HG03025 (cell line): ENCODE results near the gene KMT2B.

Experiments
- ATAC-seq: cut with Tn5 transposase; IDR thresholded peaks from one replicate; pipeline ENCODE4 v1.9.1; 2021; ENCODE audit warnings: mild to moderate bottlenecking, moderate library complexity; ENCODE audit not compliant: unreplicated experiment, low FRiP score

The KMT2B gene

DNA sequence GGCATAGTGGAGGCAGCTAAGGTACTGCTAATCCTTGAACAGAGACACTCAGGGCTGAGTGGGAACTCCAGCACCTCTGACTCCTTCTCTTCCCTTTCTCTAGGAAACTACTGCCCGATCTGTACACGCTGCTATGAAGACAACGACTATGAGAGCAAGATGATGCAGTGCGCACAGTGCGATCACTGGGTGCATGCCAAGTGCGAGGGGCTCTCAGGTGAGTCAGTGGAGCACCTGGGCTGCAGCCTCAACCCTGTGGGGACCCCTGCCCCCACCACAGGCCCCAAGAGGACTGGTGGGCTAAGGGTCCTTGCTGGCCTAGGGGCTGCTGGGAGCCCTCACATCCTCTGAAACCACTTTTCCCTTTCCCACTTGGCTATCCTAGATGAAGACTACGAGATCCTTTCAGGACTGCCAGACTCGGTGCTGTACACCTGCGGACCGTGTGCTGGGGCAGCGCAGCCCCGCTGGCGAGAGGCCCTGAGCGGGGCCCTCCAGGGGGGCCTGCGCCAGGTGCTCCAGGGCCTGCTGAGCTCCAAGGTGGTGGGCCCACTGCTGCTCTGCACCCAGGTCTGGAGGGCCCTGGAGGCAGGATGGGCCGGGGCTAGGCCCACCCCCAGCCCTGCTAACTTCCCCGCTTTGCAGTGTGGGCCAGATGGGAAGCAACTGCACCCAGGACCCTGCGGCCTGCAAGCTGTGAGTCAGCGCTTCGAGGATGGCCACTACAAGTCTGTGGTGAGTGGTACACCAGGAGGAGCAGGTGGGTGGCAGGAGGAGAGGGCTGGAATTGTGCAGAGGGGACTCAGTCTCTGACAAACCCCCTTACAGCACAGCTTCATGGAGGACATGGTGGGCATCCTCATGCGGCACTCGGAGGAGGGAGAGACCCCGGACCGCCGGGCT lies 9.5 kb downstream of the KMT2B start:
- no peak for ATAC-seq

DNA sequence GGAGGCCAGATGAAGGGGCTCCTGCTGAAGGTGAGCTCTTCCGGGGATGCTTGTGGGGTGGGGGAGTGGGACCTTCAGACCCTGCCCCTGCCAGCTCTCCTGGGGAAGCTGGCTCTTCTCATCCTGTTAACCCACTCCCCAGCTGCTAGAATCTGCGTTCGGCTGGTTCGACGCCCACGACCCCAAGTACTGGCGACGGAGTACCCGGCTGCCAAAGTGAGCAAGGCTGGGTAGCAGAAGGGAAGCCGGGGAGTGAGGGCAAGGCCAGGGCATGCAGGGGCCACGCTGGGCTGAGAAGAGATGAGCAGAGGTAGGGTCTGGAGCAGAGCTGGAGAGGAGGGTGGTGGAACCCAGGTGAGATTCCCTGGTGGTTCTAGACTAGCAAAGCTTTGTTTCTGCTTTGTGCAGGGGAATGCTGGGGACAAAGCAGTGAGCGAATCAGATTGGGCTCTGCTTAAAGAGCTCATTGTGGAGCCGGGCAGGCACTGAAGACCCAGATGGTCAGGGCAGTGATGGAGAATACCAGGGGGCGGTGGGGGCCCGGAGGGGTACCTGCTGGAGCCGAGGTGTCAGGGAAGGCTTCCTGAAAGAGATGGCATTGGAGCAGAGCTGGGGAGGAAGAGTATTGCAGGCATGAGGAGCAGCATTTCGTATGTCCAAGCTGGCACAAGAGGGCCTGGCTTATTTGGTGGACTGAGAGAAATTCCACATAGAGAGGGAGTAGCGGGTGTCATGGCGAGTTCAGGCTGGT lies 10.3 kb downstream of the KMT2B start:
- ATAC-seq = no peak

GRCh38 chr19:35729021-35729420 lies 11.2 kb downstream of the KMT2B start:
- ATAC-seq = no peak

- no peak for ATAC-seq
These were observed 12.0 kb downstream of the KMT2B start for GRCh38 chr19:35729763-35730162.

DNA sequence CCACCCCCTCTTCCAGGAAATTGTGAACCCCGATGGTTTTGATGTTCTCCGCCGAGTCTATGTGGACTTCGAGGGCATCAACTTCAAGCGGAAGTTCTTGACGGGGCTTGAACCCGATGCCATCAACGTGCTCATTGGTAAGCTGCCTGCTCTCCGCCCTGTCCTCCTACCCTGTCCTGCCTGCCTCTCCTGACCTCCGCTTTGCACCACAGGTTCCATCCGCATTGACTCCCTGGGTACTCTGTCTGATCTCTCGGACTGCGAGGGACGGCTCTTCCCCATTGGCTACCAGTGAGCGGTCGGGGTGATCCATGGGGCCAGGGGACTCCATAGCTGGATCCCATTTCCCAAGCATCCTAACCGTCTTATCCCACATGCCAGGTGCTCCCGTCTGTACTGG lies 12.5 kb downstream of the KMT2B start:
- ATAC-seq = no peak

DNA sequence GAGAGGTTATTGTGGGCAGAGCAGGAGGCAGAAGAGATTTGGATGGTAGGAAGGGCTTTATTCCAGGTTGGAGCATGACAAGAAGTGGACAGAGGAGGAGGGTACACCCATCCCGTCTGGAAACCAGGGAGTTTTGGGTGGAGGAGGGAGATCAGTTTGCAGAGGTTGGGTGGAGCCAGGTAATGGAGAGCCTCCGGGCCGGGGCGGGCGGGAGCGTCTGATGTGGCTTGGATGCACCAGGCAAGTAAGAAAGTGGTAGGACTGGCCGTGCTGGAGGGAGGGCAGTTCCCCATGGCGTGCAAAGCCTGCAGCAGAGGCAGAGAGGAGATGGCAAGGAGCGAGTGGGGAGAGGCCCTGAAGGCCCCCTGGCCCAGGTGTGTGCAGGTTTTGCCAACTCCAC lies 13.6 kb downstream of the KMT2B start:
- no peak for ATAC-seq

GRCh38 chr19:35731779-35732405 lies 14.1 kb downstream of the KMT2B start:
- ATAC-seq = no peak

GRCh38 chr19:35732540-35733179 lies 14.9 kb downstream of the KMT2B start:
- ATAC-seq = no peak

DNA sequence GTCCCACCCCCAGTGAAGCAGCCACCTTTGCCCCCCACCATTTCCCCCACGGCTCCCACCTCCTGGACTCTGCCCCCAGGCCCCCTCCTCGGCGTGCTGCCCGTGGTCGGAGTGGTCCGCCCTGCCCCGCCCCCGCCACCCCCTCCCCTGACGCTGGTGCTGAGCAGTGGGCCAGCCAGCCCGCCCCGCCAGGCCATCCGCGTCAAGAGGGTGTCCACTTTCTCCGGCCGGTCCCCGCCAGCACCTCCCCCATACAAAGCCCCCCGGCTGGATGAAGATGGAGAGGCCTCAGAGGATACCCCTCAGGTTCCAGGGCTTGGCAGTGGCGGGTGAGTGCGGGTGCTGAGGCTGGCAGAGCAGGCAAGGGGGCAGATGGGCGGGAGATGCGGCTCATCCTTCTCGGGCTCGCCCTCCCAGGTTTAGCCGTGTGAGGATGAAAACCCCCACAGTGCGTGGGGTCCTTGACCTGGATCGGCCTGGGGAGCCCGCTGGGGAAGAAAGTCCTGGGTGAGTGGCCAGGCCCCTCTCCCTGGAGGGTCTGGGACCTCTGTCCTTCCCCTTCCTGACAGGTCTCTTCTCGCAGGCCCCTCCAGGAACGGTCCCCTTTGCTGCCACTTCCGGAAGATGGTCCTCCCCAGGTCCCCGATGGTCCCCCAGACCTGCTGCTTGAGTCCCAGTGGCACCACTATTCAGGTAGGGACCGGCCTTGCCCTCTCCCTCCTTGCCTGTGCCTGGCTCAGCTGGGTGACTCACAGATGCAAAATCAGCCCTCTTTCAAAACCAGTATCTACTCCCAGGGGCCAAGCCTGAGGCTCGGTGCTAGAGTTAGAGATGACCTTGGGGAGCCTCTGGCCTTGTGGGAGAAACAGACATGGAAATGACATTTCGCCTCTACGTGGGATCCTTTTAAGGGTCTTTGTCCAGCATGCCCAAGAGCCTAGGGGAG lies 15.7 kb downstream of the KMT2B start:
- no peak for ATAC-seq

DNA sequence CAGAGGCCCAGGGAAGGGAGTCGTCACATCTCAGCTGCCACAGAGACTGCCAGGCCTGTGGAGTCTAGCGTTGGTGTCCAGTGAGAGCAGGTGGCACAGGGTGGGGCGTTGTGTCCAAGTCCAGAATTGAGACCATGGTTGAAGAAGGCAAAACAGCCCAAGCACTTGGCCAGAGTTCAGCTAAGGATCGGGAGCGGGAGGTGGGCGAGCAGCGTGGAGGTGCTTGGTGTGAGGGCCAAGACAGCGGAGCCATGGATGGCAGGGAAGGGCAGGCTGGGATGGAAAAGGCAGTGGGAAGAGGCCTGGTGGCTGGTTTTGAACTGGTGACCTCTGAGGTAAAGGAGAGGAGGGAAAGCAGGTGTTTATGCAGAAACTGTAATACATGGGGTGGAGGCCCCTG lies 16.5 kb downstream of the KMT2B start:
- ATAC-seq = no peak

DNA sequence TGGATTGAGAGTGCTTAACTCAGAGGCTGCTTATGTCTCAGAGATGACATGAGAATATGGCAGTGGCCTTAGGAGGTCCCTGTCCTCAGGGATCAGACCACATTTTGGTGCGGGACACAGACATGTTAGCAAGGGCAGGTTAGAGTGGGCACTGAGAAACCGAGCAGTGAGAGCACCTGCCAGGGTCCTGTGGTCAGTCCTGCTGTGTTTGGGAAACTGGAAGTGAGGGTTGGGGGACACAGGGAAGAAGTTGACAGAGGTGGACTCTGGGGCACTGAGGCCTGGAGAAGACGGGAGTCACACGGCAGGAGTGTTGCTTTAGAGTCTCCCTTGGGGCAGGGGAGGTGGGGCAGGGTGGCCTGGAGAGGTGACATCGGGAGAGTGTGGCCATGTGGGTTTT lies 17.1 kb downstream of the KMT2B start:
- ATAC-seq = no peak

DNA sequence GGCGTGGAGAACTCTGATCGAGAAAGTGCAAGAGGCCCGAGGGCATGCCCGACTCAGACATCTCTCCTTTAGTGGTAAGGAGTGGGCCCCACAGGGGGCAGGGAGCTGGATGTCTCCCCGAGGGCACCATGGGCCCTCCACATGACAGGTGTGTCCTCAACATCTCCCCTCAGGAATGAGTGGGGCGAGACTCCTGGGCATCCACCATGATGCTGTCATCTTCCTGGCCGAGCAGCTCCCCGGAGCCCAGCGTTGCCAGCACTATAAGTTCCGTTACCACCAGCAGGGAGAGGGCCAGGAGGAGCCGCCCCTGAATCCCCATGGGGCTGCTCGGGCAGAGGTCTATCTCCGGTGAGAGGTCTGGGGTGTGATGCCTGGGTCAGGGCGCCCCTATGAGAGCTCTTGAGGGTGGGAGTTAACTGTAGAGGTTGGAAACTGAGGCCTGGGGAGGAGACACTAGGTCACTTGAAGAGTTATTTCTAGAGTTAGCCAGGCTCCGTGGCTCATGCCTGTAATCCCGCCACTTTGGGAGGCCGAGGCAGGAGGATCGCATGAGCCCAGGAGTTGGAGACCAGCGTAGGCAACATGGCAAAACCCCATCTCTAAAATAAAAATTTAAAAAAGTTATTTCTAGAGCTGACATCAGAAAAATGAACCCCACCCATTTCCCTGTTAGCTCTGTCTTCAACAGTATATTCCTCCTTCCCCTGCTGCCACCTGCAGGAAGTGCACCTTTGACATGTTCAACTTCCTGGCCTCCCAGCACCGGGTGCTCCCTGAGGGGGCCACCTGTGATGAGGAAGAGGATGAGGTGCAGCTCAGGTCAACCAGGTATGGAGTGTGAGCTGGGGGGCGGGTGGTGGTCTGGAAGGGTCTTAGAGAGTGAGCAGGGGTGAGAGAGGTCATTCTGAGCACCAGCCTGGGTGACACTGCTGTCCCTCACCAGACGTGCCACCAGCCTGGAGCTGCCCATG lies 19.4 kb downstream of the KMT2B start:
- no peak for ATAC-seq

DNA sequence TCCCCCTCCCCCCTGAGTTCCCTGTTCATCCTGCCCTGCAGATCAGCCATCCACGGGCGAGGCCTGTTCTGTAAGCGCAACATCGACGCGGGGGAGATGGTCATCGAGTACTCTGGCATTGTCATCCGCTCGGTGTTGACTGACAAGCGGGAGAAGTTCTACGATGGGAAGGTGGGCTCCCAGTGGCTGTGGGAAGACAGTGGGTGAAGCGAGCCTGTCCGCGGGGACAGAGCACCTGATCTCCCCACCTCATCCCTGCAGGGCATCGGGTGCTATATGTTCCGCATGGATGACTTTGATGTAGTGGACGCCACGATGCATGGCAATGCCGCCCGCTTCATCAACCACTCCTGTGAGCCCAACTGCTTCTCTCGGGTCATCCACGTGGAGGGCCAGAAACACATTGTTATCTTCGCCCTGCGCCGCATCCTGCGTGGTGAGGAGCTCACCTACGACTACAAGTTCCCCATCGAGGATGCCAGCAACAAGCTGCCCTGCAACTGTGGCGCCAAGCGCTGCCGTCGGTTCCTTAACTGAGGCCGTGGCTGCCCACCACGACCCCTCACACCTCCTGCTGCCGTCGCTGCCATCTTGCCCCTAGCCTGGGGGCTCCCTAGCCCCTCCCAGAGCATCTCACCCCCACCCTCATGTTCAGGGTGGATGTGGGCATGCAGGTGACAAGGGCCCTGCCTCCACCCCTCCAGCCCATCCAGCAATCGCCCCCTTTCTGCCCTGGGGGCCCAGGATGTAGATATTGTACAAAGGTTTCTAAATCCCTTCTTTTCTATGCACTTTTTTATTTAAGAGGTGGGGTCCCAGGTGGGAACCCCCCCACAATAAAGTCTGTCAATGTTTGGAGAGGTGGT lies 20.5 kb downstream of the KMT2B start:
- no peak for ATAC-seq

- ATAC-seq = no peak
These were observed 21.1 kb downstream of the KMT2B start for GRCh38 chr19:35738887-35739229.

- ATAC-seq = no peak
These were observed 21.7 kb downstream of the KMT2B start for GRCh38 chr19:35739275-35740107.

- ATAC-seq = no peak
These were observed 22.3 kb downstream of the KMT2B start for GRCh38 chr19:35740108-35740422.
